Lower leg skin (tissue), 4 donors: ENCODE measurements around the gene PLXNC1. TPM values are rescaled to one million over a fixed set of nuclear protein-coding genes. Genes with fewer than 3 reads are reported as not detected.

Source experiments
- DNase-seq, 2 donors: peaks; one replicate each; pipeline ENCODE4 v3.0.0-alpha.2; 2019; ENCODE audit warnings: low spot score in 2 of 2
- H3K4me3 ChIP-seq: fragments of 200-600 bp; sonication (generic); 2 replicates; pipeline ENCODE4 v1.5.1; 2017; ENCODE audit warnings: mild to moderate bottlenecking, low read depth; ENCODE audit not compliant: poor library complexity, severe bottlenecking
- POLR2A ChIP-seq, 2 donors: fragments of 450-650 bp; IDR thresholded peaks; one replicate each; pipeline ENCODE4 v1.6.1; 2016 to 2017; ENCODE audit warnings: antibody characterized with exemption in 2 of 2, mild to moderate bottlenecking in 1 of 2, moderate library complexity in 1 of 2
- WGBS, 2 donors: methylation state at CpG; one replicate each; pipeline ENCODE4 v1.1.5; 2018; 5-methylcytosine and 5-hydroxymethylcytosine counted together
- intact Hi-C: fragments of 100-400 bp; cut with DNase I; formaldehyde crosslinking; loops from one replicate; pipeline ENCODE4 v1.15.0; 2023; ENCODE audit warnings: low total_unique reads
- total RNA-seq, 4 donors: library from RNA; depleted of rRNA; stranded (reverse); fragments of >200 nt; gene quantifications; one replicate each; pipeline ENCODE4 v1.1.0, GENCODE V29; 2016
- TF ChIP-seq, protein P1 (sequence below), 3 donors: fragments of 450-650 bp; IDR thresholded peaks; one replicate each; pipeline ENCODE4 v1.5.1; 2016; ENCODE audit warnings: antibody characterized with exemption in 3 of 3, mild to moderate bottlenecking in 3 of 3, moderate library complexity in 2 of 3

Gene PLXNC1
- total RNA-seq, 4 donors from 2014 or later = 7.6 to 10.8 (median 8.2) TPM

- DNase-seq = no peak
- TF ChIP-seq, protein P1, sequence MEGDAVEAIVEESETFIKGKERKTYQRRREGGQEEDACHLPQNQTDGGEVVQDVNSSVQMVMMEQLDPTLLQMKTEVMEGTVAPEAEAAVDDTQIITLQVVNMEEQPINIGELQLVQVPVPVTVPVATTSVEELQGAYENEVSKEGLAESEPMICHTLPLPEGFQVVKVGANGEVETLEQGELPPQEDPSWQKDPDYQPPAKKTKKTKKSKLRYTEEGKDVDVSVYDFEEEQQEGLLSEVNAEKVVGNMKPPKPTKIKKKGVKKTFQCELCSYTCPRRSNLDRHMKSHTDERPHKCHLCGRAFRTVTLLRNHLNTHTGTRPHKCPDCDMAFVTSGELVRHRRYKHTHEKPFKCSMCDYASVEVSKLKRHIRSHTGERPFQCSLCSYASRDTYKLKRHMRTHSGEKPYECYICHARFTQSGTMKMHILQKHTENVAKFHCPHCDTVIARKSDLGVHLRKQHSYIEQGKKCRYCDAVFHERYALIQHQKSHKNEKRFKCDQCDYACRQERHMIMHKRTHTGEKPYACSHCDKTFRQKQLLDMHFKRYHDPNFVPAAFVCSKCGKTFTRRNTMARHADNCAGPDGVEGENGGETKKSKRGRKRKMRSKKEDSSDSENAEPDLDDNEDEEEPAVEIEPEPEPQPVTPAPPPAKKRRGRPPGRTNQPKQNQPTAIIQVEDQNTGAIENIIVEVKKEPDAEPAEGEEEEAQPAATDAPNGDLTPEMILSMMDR (IDR thresholded peaks at IDR 0.05) = no peak
- TF ChIP-seq POLR2A (IDR thresholded peaks at IDR 0.05) = no peak
- intact Hi-C loops = no loop called here
- WGBS, 2 donors = 88 to 94% methylated on average over 2 of the region's 2 CpGs
- H3K4me3 ChIP-seq = no peak overlapping the region
Observed at GRCh38 chr12:94163850-94164249, 15.5 kb downstream of the PLXNC1 start.

DNA sequence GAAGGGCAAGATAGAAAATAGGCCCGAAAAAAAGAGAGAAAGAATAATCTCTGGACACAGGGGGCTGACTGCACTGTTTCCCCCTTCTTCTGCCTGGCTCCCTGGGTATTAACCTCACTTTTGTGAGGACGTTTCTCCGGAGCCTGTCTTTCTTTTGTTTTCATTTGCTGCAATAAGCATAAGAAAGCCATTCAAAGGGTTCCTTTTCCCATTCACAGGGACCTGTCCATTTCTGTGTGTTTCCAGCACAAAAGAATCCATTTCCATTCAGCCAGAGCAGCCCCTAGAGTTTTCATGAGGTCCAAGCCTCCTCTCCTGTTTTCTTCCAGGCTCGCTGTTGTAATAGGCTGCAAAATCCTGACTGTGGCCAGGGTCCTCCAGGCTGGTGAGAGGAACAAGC lies 16.8 kb downstream of the PLXNC1 start:
- no peak for TF ChIP-seq POLR2A (IDR thresholded peaks at IDR 0.05)
- TF ChIP-seq, protein P1 (IDR thresholded peaks at IDR 0.05) = no peak
- WGBS, 2 donors = 46 to 72% methylated on average over 4 of the region's 4 CpGs
- intact Hi-C loops = no loop called here
- no peak overlapping the region for H3K4me3 ChIP-seq
- DNase-seq = no peak

- no peak for DNase-seq
- TF ChIP-seq, protein P1 (IDR thresholded peaks at IDR 0.05) = no peak
- no peak for TF ChIP-seq POLR2A (IDR thresholded peaks at IDR 0.05)
- intact Hi-C loops = no loop called here
- WGBS, 2 donors = 56 to 63% methylated on average over 6 of the region's 6 CpGs
- H3K4me3 ChIP-seq = no peak overlapping the region
Observed at GRCh38 chr12:94165670-94166364, 17.4 kb downstream of the PLXNC1 start.

DNA sequence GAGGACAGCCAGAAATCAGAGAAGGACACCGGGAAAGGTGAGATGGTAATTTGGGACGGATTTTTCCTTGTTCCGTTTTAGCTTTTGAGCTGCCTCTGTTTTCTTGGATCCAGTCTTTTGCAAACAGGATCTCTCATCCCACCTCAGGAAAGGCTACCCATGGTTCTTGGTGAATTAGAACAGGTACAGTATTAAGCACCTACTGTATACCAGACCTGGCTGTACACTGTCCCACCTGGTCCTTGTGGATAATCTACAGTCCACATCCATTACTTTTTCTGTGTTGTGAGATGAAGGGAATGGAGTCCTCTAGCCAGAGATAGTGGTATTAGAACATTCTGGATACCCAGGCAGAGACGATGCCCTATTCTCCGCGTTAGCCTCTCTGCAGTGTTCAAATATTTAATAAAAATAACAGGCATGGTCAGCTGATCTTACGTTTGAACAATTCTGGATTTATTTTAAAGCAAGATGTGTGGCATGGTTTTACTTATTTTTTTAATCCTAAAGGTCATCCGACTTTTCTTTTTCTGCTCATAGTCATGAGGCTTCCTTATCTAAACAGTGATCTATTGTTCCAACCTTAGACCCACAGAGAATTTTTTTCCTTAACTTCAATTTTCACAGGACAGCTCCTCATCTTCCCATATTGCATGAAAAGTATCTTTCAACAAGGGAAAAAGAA lies 18.8 kb downstream of the PLXNC1 start:
- 82 to 83% methylated on average over 8 of the region's 8 CpGs for WGBS, 2 donors
- no peak for DNase-seq
- TF ChIP-seq, protein P1 (IDR thresholded peaks at IDR 0.05) = no peak
- TF ChIP-seq POLR2A (IDR thresholded peaks at IDR 0.05) = no peak
- intact Hi-C loops = no loop called here
- no peak overlapping the region for H3K4me3 ChIP-seq

- no peak overlapping the region for H3K4me3 ChIP-seq
- 50 to 58% methylated on average over 9 of the region's 9 CpGs for whole genome bisulfite sequencing, 2 donors
- intact Hi-C loops = no loop called here
- DNase-seq = no peak
- TF ChIP-seq, protein P1 (IDR thresholded peaks at IDR 0.05) = no peak
- no peak for TF ChIP-seq POLR2A (IDR thresholded peaks at IDR 0.05)
Observed at GRCh38 chr12:94167756-94168416, 19.5 kb downstream of the PLXNC1 start.
